ENCODE measurements around the gene GIGYF2. TPM values are rescaled to one million over a fixed set of nuclear protein-coding genes. Genes with fewer than 3 reads are reported as not detected.

Gene GIGYF2
- polyA plus RNA-seq, 2 of the 4 experiments (the other 2 are of a cell fraction) = 31.2 to 46.3 TPM

DNA sequence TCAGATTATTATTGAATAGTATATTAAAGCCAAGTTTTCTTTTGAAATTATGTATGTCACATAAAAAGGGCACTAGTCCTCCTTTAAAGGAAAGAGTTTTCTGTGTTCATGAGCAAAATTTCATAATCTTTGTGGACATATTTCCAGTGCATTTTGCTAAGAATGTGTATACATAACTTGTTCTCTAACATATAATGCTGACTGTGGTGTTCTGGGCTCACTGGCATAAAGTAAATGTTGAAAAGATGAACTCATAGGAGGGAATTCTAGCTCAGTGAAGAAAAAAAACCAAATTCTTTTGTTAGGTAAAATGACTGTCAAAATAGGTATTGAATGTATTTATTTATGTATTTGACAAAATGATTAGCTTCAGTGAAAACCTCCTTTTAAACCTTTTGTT is 73.1 kb downstream of the GIGYF2 start:
- POLR2A ChIA-PET = no interaction called here
- Histone ChIP-seq H3K4me3 (no peak overlapping the region), H3K4me2 (no peak overlapping the region), H3K27ac (no peak overlapping the region), H3K4me1 (no peaks in the 10 kb centered on the region), H3K9me3 (no peaks in the 10 kb centered on the region)
- TF ChIP-seq GATA3 (IDR thresholded peaks at IDR 0.05; ENCODE audit: borderline replicate concordance) (no peak), HOXA7 (CRISPR knock-in tag; IDR thresholded peaks at IDR 0.05) (no peak), MAFK (IDR thresholded peaks at IDR 0.05; ENCODE audit: partially characterized antibody) (peak; percentile 57)
- FAIRE-seq = no peak
- no peak for DNase-seq (ENCODE audit: low read depth in 1 of 2, low spot score in 1 of 2)
- CTCF ChIA-PET = no interaction called here
- ATAC-seq = no peak

- H3K4me2 ChIP-seq = no peak overlapping the region
- DNase-seq (ENCODE audit: low read depth in 1 of 2, low spot score in 1 of 2) = no peak
- no peak overlapping the region for H3K27ac ChIP-seq
- TF ChIP-seq JUN (IDR thresholded peaks at IDR 0.05) (no peak), MAFK (IDR thresholded peaks at IDR 0.05; ENCODE audit: partially characterized antibody) (peak; percentile 48), RFX5 (IDR thresholded peaks at IDR 0.05) (no peak), TFCP2L1 (CRISPR knock-in tag; IDR thresholded peaks at IDR 0.05) (no peak), ZFP36 (IDR thresholded peaks at IDR 0.05; ENCODE audit: borderline replicate concordance, partially characterized antibody) (no peak), NFE2L2 (conservative IDR thresholded peaks at IDR 0.05; ENCODE audit: low read length) (no peak)
- no peaks in the 10 kb centered on the region for H3K4me1 ChIP-seq
- 96% methylated on average over 1 of the region's 1 CpG for WGBS (ENCODE audit: missing lambda C conversion rate)
- H3K9me3 ChIP-seq = no peaks in the 10 kb centered on the region
- no peak for ATAC-seq
- ChIA-PET CTCF (interaction anchor here (1.1 kb wide), 1 partner anchor 11 kb away, joined by 5 read pairs; no protein-coding TSS in a partner anchor), POLR2A (no interaction called here)
- FAIRE-seq = no peak
- H3K4me3 ChIP-seq = no peak overlapping the region
Measured at GRCh38 chr2:232771870-232772269, 74.7 kb downstream of the GIGYF2 start.

GRCh38 chr2:232772531-232772930 is 75.4 kb downstream of the GIGYF2 start:
- DNase-seq (ENCODE audit: low read depth in 1 of 2, low spot score in 1 of 2) = no peak
- H3K4me1 ChIP-seq = no peaks in the 10 kb centered on the region
- H3K4me3 ChIP-seq = no peak overlapping the region
- WGBS (ENCODE audit: missing lambda C conversion rate) = 97% methylated on average over 2 of the region's 2 CpGs
- POLR2A ChIA-PET = no interaction called here
- FAIRE-seq = no peak
- no peak for ATAC-seq
- H3K4me2 ChIP-seq = no peak overlapping the region
- no peaks in the 10 kb centered on the region for H3K9me3 ChIP-seq
- TF ChIP-seq FOSL2 (IDR thresholded peaks at IDR 0.05) (no peak), FOSL2 (CRISPR knock-in tag; IDR thresholded peaks at IDR 0.05) (no peak), NFE2L2 (conservative IDR thresholded peaks at IDR 0.05; ENCODE audit: low read length) (no peak), GATA3 (IDR thresholded peaks at IDR 0.05; ENCODE audit: borderline replicate concordance) (no peak), RAD21 (conservative IDR thresholded peaks at IDR 0.05 in 1 of 2, IDR thresholded peaks at IDR 0.05 in 1 of 2) (no peak), POLR2AphosphoS2 (conservative IDR thresholded peaks at IDR 0.05; ENCODE audit: low read length) (no peak), EHF (CRISPR knock-in tag; IDR thresholded peaks at IDR 0.05) (no peak), ZNF302 (CRISPR knock-in tag; IDR thresholded peaks at IDR 0.05) (no peak), ELK1 (IDR thresholded peaks at IDR 0.05; ENCODE audit: low read depth, low read length) (no peak)
- TF ChIP-seq, protein P1, sequence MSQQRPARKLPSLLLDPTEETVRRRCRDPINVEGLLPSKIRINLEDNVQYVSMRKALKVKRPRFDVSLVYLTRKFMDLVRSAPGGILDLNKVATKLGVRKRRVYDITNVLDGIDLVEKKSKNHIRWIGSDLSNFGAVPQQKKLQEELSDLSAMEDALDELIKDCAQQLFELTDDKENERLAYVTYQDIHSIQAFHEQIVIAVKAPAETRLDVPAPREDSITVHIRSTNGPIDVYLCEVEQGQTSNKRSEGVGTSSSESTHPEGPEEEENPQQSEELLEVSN (IDR thresholded peaks at IDR 0.05; ENCODE audit: borderline replicate concordance, low read depth) = no peak
- CTCF ChIA-PET = no interaction called here
- no peak overlapping the region for H3K27ac ChIP-seq

DNA sequence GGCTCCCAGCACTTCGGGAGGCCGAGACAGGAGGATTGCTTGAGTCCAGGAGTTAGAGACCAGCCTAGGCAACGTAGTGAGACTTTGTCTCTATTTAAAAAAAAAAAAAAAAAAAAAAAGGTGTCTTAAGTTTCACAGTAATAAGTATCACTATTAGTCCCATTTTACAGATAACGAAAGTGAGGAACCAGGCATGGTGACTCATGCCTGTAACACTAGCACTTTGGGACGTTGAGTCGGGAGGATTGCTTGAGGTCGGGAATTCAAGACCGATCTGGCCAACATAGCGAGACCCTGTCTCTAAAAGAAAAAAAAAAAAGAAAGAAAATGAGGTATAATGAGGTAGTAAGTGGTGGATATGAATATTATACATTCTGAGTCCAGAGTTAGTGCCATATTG is 76.7 kb downstream of the GIGYF2 start:
- TF ChIP-seq FOXS1 (CRISPR knock-in tag; IDR thresholded peaks at IDR 0.05) = no peak
- TF ChIP-seq CEBPB (IDR thresholded peaks at IDR 0.05) = no peak
- TF ChIP-seq POLR2A (IDR thresholded peaks at IDR 0.05; ENCODE audit: low read length) = no peak
- no peak for TF ChIP-seq SREBF2 (IDR thresholded peaks at IDR 0.05)
- TF ChIP-seq ZFP36 (IDR thresholded peaks at IDR 0.05; ENCODE audit: borderline replicate concordance, partially characterized antibody) = no peak
- TF ChIP-seq POLR2AphosphoS2 (conservative IDR thresholded peaks at IDR 0.05; ENCODE audit: low read length) = no peak
- TF ChIP-seq HDAC2 (IDR thresholded peaks at IDR 0.05) = no peak
- TF ChIP-seq ZNF302 (CRISPR knock-in tag; IDR thresholded peaks at IDR 0.05) = no peak
- no peak for TF ChIP-seq FOSL2 (IDR thresholded peaks at IDR 0.05)
- no peak for TF ChIP-seq FOSL2 (CRISPR knock-in tag; IDR thresholded peaks at IDR 0.05)
- TF ChIP-seq, protein P1 (IDR thresholded peaks at IDR 0.05; ENCODE audit: borderline replicate concordance, low read depth) = no peak
- no peak for TF ChIP-seq JUNB (IDR thresholded peaks at IDR 0.05)
- POLR2A ChIA-PET = interaction anchor here (0.6 kb wide), 1 partner anchor 35 kb away, joined by 4 read pairs; no protein-coding TSS in a partner anchor
- DNase-seq (ENCODE audit: low read depth in 1 of 2, low spot score in 1 of 2) (no peak), FAIRE-seq (no peak), ATAC-seq (no peak)
- H3K4me3 ChIP-seq = no peak overlapping the region
- CTCF ChIA-PET = interaction anchor here (1.0 kb wide), 1 partner anchor 11 kb away, joined by 7 read pairs; no protein-coding TSS in a partner anchor
- no peak overlapping the region for H3K4me2 ChIP-seq
- H3K27ac ChIP-seq = no peak overlapping the region
- H3K9me3 ChIP-seq = no peaks in the 10 kb centered on the region
- WGBS (ENCODE audit: missing lambda C conversion rate) = 96% methylated on average over 9 of the region's 9 CpGs
- no peaks in the 10 kb centered on the region for H3K4me1 ChIP-seq

Measured in A549 (cell line).